Esophagus squamous epithelium (tissue), 4 donors: ENCODE measurements around the gene ULBP1.

Experiments
- CTCF ChIP-seq, 6 experiments: fragments of 450-650 bp in 4 of 6; fragments of 200-600 bp in 2 of 6; sonication (generic) in 2 of 6; IDR thresholded peaks; one replicate each; pipeline ENCODE4 v1.5.1; 2016 to 2019; ENCODE audit warnings: antibody characterized with exemption in 6 of 6, mild to moderate bottlenecking in 4 of 6, moderate library complexity in 4 of 6
- POLR2A ChIP-seq, 4 donors: fragments of 450-650 bp; IDR thresholded peaks; one replicate each; pipeline ENCODE4 v1.6.1; 2017; ENCODE audit warnings: antibody characterized with exemption in 4 of 4, mild to moderate bottlenecking in 4 of 4, moderate library complexity in 3 of 4

GRCh38 chr6:149924206-149924932 is 39.4 kb upstream of the ULBP1 start:
- no peak for TF ChIP-seq POLR2A (IDR thresholded peaks at IDR 0.05)
- no peak for TF ChIP-seq CTCF (IDR thresholded peaks at IDR 0.05)
